ENCODE data around the gene TNC.

Gene TNC

DNA sequence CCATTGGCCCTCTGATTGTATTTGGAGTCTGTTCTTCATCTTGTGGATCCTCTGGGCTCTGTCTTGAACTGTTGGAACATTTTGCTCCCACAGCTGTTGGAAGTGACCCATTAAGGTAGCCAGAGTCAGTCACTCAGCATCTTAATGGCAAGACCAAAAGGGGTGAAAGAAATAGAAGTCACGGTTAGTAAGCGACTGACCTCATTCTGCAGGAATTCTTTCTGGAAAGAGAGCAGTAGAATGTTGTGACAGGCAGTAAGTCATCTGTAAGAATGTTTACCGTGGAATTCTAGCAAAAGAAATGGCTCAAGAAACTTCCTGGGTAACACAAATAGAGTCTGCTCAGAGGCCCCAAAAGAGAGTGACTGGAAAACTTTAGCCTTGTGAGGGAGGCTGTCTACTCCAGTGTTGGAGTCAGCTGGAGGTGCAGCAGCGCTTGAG, 28.6 kb upstream of the TNC start:
- in situ Hi-C loops (cut with MboI; ENCODE audit: low sequenced_read_pairs, unreplicated experiment): no loop called here
- TF ChIP-seq CTCF (IDR thresholded peaks at IDR 0.05; ENCODE audit: borderline replicate concordance, control extremely low read depth, extremely low read depth, insufficient read depth, missing control alignments): no peak
- DNase-seq (ENCODE audit: low spot score): no peak

GRCh38 chr9:115144706-115145105, 26.7 kb upstream of the TNC start:
- DNase-seq (ENCODE audit: low spot score): no peak
- no peak for TF ChIP-seq CTCF (IDR thresholded peaks at IDR 0.05; ENCODE audit: borderline replicate concordance, control extremely low read depth, extremely low read depth, insufficient read depth, missing control alignments)
- in situ Hi-C loops (cut with MboI; ENCODE audit: low sequenced_read_pairs, unreplicated experiment): no loop called here

DNA sequence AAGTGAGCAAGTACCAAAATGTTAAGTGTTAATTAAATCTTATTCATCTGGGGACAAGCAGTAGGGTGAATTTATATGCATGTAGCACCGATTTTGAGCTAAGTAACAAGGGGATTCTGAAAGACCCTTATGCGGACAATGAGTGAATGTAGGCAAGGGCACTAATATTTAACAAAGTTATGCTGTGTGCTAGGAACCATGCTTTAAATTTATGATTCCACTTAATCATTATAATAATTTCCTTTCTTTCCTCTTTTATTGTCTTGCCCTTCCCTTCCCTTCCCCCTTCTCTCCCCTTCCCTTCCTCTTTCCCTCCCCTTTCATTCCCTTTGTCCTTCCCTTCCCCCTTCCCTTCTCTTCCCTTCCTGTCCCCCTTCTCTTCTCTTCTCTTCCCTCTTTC, 25.7 kb upstream of the TNC start:
- in situ Hi-C loops (cut with MboI; ENCODE audit: low sequenced_read_pairs, unreplicated experiment): no loop called here

DNA sequence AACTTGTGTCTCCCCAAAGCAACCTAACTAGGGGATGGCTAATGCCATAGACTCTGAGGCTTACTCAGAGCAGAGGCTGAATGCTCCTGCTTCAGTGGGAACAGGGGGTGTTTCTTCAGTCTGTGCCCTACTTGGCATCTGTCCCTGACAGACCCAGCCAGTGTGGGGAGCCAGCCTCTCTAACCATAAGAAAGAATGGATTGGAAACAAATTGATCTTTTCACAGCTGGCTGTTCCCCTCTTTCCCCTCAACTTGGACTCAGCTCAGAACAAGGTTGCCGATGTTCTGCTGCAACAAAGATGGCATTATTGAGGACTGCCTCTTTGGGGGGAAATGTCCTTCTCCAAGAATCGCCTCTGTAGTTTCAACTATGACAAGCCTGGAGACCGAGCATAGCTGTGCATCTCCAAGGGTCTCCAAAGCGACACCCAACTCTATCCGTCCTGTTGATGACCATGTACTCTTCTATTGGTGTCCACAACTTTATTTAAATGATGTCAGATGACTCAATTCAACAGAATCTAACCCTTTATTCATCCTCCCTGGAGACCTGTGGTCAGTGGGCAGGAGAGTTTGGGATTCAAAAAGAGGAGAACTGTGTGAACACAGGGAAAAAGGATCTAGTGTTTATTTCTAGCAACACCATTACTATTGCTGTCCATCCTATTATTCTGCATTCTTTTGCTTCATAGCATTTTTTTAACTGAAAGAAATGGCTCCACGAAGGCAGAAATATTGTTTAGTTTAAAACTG, 24.7 kb upstream of the TNC start:
- in situ Hi-C loops (cut with MboI; ENCODE audit: low sequenced_read_pairs, unreplicated experiment): no loop called here
- TF ChIP-seq CTCF (IDR thresholded peaks at IDR 0.05; ENCODE audit: borderline replicate concordance, control extremely low read depth, extremely low read depth, insufficient read depth, missing control alignments): no peak
- no peak for DNase-seq (ENCODE audit: low spot score)

More for the DNA sequence above, 25.7 kb upstream of the TNC start:
- DNase-seq (ENCODE audit: low spot score): no peak
- no peak for TF ChIP-seq CTCF (IDR thresholded peaks at IDR 0.05; ENCODE audit: borderline replicate concordance, control extremely low read depth, extremely low read depth, insufficient read depth, missing control alignments)

DNA sequence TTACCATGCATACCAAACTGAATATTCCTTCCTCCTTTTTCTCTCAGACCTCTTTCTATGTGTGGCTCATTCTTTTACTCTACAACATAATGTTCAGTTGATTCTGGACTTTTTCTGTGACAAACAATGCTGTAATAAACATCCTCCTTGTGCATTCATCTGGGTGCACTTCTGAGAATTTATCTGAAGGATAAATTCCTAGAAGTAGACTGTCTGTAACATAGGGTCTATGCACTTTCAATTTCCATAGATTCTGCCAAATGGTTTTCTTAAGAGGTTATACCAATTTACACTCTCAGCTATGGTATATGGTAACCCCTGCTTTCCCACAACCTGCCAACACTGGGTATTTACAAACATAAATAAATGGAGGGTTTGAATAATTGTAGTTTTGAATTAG, 24.1 kb upstream of the TNC start:
- in situ Hi-C loops (cut with MboI; ENCODE audit: low sequenced_read_pairs, unreplicated experiment): no loop called here
- TF ChIP-seq CTCF (IDR thresholded peaks at IDR 0.05; ENCODE audit: borderline replicate concordance, control extremely low read depth, extremely low read depth, insufficient read depth, missing control alignments): no peak
- DNase-seq (ENCODE audit: low spot score): no peak

- TF ChIP-seq CTCF (IDR thresholded peaks at IDR 0.05; ENCODE audit: borderline replicate concordance, control extremely low read depth, extremely low read depth, insufficient read depth, missing control alignments): no peak
- in situ Hi-C loops (cut with MboI; ENCODE audit: low sequenced_read_pairs, unreplicated experiment): no loop called here
- no peak for DNase-seq (ENCODE audit: low spot score)
Measured at GRCh38 chr9:115141612-115142011, 23.7 kb upstream of the TNC start.
